Fibroblast of skin of abdomen (primary cell): ENCODE results near the gene PLEKHA6.

Source experiments
- DNase-seq: peaks from one replicate; pipeline ENCODE4 v3.0.0-alpha.2; 2013

PLEKHA6 gene

DNA sequence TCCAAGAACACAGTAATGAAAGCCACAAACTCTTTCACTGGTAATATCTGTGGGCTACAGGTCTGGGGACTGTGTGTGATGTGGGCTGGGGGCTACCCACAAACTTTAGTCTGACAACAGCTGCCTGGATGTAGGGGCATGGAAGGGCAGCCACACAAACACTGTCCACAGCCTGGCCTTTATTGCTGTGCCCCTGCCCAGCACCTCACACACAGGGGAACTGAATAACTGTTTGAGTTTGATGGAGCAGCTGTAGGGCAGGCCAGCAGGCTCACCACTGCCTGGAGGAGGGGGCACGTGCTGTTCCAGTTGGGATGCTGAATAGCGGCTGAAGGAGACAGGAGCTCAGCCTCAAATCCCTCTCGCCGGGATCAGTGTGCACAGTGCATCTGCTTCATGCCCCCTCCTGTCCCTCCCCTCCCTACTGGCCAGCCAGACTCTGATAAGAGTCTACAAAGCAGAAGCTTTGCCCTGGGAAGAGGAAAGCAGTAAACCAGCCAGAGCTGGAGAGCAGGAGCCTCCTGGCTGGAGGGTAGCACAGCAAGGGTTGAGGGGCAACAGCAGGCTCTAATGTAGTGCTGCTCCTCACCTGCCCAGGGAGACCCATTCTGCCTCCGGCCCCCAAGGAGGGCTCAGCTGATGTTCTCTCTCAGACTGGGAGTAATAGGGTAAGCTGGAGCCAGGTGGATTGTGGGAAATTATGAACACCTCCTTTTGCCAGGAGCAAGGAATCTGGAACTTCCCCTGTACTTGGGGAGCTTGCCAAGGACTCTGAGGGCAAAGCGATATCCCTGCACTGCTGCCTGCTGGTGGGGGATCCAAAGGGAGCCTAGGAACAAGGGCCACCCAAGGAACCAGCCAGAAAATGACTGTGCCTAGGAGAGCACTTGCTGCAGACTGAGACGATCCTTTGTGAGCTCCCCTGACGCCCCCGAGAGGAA is 75.7 kb downstream of the PLEKHA6 start:
- no peak for DNase-seq

DNA sequence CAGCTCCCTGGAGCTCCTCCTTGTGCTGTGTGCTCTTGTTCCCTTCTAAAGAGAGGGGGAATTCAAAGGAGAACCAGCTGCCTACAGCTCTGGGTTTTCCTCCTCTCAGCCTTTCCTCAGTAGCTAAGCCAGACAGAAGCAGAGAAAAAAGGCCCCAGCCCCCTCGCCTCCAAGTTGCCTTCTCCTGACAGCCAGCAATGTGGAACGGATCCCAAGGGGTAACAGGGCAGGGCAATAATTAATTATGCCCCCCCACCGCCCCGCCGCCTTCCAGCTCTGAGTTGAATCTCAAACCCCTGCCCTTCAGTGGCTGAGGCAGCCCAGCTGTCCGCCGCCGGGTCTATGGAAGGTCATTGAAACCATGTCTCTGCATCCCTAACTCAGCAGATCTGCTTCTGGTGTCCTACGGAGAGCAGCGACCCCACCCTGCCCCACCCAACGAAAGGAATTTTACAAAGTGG is 76.9 kb downstream of the PLEKHA6 start:
- no peak for DNase-seq

DNA sequence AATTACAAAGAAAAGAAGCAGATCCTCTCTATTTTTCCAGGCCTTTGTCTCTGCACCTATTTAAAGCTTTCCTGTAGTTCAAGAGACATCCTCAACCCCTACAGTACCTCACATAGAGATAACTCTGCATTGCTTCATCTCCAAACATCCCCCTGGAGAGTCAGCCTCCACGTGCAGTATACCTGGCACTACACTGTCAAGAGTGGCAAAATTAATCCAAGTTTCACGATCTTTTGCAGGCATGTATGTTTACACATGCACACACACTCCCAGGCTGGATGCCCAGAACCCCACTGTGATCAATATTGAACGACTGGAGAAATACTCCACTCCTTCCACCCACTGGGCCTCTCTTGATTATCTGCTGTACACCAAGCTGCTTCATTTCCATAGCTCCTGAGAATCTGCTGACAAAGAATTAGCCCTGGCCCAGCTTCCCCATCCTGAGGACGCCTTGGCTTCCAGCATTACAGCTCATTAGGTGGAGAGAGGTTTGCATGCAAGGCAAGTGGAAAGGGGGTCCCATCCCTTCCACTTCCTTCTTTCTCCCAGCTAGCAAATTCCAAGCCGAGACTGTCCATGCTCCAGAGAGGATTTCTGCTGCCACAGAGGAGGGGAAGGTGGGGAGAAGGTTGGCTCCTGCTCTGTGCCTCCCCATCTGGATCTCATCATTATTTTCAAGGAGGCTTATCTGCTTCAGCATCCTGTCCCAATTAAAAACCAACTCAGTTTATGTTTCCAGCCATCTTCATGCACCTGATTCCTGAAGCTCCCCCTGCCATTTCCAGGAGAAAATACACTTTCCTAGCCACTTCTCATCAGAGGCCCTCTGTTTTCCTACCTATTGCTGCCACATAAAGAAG is 79.4 kb downstream of the PLEKHA6 start:
- DNase-seq: no peak

DNA sequence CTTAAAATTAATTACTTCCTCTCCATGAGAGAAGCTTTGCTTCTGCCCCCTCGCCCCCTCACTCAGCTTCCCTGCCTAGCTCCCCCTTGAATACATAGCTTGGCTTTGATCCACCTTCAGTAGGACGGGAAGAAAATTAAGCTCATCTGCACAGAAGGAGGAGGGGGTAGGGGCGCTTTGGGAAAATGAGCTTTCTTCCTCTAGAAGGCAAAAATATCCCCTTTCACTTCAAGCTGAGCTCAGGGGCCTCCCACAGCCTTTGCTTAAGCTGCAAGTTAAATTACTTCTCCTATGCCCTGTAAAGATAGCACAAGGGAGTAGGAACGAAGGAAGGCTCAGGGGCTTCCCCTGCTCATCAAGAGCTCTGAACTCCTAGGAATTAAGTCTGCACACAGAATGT is 80.8 kb downstream of the PLEKHA6 start:
- no peak for DNase-seq

DNA sequence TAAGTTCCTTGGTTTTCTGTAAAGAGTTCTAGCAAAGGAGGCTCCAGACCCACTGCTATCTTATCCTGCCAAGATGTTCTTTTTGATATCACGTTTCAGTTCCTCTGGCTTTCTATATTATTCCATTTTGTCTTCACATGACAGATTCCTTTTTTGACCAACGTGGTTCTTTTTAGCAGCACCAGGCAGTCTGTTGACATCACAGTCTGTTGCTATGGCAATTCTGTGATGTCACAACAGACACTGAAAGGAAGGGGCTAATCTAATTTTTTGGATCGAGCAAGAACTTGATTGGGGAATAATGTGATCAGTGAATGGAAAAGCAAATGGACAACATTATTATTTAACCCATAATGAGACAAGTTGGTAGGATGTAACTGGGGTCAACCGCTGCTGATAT is 81.5 kb downstream of the PLEKHA6 start:
- DNase-seq: no peak

DNA sequence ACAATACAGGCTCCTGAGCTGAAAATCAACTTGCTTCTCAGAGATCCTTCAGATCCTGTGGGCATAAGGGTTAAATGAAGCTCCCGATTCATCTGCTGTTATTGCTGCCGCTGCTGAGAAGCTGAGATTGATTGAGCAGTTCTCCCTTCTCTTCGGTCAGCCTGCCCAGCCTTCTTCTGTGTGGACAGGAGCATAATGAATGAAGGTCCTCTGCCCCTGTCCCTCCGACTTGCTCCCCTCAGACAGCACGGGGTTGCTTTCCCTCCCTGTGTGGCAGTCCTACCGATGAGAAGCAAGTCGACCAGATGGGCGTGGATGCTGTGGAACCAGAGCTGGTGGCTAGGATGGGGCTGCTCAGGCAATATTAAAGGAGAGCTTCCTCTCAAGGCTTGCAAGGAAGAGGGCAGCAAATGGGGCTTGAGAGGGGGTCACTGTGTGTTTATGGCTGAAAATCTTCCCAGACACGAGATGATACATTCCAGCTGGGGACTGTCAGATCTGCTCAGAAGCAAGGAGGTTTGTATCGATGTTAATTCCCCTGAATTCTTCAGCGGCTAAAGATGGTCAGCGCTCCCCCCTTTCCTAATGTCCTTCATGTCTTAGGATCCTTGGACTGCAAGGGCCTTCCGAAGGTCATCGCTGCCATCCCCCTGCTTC is 82.0 kb downstream of the PLEKHA6 start:
- DNase-seq: no peak

DNA sequence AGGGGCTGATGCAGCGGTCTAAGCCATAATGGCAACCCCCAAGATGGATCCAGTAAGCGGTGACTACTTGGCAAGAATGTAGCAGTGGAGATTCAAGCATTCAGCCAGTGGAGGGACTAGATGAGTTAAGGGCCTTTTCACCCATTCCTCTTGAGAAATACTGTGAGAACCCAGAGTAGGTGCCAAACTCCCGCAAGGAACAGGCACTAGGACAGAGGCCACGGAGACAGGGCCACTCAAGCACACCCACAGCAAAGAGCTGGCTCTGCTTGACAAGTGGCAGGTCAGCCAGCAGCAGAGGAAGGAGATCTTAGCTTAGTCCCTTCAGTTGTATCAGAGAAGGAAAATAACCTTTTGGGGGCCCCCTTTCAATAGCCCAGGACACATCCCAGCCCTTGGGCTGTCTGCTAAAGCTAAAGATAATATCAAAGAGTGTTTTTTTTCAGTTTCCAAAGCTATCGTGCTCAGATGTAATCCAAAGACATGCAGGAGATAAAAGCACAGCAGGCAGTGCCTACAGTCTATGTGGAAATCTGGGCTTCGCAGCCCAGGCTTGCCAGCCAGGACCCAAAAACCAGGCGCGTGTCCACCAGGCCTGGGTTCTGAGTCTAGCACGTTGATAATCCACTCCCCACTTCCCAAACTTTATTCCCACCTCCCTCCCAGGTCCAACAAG is 83.9 kb downstream of the PLEKHA6 start:
- DNase-seq: no peak

DNA sequence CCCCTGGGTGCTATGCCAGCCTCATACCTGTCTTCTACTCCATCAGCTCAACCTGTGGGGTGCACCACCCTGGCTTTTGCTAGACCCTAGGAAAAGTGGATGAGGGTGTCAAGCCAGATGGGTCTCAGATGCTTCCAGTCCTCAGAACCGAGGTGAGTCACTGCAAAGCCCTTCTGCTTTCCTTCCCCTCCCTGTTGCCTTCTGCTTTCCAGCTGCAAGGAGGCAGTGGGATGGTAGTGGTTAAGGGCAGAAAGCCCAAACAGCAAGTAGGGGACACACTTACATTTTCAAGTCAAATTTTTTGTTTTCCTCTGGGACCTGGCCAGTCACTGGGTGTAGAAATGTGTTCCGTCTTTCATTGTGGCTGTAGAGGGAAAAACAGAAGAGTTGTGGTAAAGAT is 85.3 kb downstream of the PLEKHA6 start:
- DNase-seq: peak; percentile 61

DNA sequence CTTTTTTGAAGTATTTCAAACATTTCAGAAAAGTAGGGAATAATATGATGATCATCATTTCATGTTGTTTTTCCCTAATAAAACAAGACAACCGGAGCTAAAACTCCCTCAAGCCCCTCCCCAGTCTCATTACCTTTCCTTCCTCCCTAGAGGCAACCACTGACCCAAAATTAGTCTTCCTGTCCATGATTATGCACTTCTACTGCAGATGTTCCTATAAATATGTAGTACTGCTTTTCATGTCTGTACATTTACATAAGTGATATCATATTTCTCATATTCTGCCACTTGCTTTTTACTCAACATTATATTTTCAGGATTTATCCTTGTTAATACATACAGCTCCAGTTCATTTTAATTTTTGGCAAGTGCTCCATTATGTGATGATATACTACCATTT is 87.2 kb downstream of the PLEKHA6 start:
- no peak for DNase-seq

DNA sequence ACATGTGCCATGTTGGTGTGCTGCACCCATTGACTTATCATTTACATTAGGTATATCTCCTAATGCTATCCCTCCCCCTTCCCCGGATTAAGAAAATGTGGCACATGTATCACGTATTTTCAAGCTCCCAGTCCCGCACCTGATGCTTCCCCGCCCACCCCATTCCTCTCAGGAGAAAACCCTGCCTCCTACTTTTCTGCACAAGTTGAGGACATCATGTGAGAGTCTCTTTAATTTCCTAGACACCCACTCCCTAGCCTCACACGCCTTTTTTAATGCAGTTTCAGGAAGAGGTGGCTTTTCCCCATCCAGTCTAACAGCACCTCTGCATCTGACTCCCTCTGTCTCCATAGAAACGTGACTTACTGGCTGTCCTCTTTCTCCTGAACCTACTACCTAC is 87.8 kb downstream of the PLEKHA6 start:
- no peak for DNase-seq

DNA sequence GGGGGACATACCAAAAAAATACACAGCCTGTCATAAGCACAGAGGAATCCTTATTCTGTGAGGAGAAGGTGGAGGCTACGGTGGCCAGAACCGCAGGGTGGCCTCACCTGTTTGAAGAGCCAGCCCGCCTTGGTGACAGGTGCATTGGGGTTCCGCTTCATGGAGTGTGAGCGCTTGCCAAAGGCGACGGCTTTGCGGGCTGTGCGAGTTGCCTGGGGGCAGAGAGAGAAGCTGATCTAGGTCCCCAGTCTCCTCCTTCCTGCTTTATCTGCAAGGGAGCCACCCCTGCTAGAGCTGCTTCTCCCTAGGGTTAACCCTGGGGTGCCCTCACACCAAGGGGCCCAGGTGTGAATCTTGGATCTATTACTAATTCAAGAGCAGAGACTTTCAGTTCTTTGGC is 91.6 kb downstream of the PLEKHA6 start:
- DNase-seq: no peak

DNA sequence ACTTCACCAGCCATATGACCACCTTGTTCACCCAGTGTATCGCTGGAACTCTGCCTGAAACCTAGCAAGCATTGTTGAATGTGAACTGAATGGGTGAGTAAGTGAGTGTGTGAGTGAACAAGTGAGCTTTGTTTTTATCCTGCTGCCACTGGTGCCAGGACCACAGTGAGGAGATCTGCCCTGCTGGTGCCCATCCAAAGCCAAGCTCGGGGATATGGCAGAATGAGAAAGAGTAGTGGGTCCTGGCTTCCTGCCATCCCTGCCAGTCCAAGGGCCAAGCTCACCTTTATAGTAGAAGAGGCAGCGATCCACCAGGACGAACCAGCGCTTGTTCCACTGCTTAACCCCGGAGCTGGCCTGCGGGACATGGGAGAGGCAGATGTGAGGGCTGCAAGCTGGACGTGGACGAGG is 92.5 kb downstream of the PLEKHA6 start:
- no peak for DNase-seq

DNA sequence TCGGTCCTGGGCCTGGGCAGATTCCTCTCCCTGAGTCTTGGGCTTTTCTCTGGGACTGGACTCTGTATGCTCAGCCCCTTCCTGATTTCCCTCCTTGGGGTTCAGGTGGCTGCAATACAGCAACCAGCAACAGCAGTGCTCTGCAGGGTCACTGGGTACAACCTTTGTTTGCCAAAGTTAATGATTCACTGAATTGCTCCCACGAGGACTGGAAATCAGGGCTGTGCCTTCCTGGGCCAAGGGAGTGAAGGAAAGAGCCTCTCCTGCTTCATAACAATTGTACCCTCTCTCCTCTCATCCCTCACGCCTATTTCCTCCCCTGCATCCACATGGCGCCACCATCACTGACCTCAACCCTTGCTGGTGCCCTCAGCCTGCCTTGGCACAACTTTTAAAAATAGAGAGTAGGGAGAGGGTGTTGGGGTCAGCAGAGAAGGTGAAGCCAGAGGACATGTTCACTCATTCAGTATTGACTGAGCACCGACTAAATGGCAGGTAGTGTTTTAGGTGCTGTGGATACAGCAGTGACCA is 93.2 kb downstream of the PLEKHA6 start:
- no peak for DNase-seq

DNA sequence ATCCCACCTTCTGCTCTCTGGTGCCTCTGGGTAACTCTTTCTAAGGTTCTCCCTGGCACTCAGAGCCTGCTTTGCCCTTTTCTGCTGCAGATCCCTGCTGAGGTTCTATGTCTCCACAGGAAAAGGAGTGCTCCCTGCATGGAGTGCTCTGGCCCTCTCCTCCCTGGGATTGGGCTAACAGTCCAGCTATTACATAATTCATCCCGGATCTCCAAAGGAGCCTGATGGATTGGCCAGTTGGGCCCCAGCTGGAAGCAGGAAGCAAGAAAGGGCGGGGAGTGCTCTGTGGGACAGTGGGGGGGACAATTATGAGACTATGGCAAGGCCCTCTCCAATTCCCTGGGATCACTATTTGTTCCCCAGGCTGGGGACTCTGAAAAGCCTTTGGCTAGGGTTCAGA is 94.1 kb downstream of the PLEKHA6 start:
- DNase-seq: no peak

DNA sequence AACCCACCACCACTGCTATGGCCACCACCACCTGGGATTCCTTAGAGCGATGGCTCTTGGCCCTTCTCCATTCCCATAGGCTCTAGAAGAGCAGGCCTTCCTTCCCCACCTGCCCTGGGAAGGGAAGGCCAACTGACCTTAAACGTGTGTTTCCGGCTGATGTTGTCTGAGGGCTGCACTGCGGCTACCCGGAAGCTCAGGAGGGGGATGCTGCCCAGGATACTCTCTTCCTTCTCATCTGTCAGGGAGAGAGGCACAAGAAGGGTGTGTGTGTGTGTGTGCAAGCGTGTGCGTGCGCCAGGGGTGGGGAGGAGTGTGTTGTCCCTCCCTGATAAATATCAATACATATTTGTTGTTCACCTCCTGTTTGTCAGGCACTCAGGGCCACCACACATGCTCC is 94.9 kb downstream of the PLEKHA6 start:
- no peak for DNase-seq

DNA sequence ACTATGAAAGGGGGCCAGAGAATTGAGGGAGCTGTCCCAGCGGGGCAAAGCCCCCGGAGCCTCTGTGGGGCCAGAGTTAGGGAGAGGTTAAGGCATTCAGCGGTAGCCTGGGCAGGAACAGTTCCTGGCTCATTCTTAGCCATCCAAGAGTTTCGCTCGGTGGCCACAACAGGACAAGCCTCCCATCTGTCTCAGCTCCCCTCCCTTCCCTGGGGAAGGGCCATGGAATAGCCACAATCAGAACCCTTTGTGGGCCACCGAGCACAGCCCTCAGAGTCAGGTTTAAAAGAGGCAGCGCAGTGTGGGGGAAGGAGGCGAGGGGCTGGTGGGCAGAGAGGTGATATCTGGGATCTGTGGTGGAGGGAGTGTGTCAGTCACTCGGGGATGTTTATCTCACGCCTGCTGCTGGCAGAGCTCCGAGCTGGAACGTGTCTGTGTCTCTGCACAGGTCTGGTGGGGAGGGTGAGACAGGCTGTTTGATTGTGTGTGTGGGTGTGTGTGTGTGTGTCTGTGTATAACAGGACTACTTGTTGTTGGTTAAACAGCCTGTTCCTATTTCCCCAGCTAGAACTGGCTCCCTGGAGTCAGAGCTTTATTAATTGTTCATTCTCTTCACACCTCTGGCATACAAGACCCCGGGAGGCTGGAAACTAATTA is 96.3 kb downstream of the PLEKHA6 start:
- no peak for DNase-seq

DNA sequence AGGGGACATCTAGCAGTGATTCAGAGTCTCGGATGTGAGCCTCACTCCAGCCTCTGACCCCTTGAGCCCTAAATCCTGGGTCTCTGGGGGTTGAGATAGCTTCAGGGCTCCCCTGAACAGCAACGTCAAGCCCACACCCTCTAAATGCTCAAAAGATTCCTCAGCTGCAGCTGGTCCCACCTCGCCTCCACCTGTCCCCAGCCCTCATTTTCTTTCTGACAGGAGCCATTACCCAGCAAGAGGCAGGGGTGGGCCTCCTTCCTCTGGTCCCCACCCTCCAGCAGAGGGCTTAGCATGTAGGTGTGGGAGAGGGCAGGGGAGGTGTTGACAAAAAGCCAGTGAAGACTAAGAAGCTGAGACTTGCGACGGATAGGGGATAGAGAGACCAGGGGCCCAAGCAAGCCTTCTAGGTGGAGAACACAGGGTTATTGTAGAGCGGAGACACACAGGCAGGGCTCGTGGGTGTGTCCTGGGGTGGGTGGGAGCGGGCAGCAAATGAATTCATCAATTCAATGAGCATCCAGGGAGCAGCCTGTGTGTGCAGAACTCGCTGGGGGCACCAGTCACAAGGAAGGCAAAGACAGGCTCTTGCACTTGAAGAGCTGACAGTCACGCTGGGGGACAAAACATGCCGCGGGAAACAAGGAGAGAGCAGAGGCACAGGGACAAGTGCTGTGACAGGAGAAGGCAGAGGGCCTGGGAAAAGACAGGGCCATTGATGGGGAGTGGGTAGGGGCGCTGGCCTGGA is 97.0 kb downstream of the PLEKHA6 start:
- DNase-seq: no peak

DNA sequence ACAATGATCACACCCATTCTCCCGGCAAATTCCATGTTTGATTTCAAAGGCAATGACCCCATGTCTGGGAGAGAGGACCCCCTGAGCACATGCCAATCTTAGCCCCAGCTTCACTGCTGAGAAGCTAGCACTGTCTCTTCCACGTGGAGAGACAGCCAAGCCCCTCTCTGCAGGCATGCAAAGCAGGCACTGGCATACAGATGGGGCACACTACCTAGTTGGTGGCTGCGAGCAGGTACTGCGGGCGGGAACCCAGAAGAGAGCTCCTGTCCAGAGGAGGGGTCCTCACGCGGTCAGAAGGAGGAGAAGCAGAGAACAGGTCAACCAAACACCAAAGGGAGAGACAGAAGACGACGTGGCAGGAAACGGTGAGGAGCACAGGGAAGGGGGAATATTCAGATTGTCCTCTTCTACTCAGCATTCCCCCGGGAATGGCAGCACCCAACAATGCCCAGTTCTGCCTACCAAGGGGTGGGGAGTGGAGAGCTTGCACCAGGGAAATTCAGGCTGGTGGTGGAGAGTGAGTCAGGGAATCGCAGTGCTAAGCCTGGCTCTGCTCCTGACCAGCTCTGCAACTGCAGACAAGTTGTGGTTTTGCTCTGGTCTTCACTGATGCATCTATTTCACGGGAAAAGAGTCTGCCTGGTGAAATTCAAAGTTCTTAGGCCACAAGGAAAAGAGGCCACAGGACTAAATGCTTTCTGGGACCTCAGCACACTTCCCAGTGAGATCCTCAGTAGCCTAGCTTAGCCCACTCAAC is 97.8 kb downstream of the PLEKHA6 start:
- peak; percentile 49 for DNase-seq

DNA sequence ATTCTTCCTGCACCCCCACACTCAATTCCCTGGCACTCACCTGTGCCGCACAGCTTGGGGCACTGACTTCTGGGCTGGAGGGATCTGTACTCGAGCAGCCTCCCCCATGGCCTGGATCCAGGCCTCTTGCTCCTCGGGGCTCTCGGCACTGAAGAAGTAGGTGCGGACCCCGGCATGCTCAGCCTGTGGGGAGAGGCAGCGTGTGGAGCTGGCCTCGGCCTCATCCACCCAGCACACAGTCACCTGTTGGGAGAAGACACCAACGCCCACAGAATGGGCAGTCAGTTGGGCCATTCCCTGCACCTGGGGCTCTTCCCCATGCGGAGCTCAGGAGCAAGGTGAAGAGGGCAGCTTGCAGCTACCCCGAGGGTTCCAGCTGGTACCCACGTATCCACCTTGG is 98.5 kb downstream of the PLEKHA6 start:
- DNase-seq: no peak

DNA sequence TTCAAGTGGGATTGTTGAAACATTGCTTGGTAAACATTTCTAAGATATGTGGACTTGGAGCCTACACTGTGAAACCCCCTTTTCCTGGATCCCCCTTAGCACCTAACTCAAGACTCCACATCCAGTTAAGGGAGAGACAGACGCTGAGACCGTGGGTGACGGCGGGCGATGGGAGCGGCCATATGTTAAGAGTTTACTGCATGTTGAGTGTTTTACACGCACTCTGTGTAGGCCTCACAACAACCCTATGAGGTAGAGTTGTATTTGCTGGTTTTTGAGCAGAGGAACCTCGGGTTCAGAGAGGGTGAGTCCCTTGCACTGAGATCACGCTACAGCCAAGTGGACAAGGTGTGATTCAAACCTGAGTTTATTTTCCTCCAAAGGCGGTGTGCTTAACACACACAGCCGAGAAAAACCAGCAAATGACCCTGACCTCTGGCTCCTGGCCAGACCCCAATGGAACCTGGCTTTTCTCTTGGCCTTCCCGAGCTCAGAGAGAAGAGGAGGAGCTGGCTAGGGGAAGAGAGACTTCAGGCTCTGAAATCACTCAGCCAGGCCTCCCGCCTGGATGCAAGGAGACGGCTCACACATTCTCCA is 99.0 kb downstream of the PLEKHA6 start:
- no peak for DNase-seq
